ENCODE data around the gene TXNL4A.

TXNL4A gene

DNA sequence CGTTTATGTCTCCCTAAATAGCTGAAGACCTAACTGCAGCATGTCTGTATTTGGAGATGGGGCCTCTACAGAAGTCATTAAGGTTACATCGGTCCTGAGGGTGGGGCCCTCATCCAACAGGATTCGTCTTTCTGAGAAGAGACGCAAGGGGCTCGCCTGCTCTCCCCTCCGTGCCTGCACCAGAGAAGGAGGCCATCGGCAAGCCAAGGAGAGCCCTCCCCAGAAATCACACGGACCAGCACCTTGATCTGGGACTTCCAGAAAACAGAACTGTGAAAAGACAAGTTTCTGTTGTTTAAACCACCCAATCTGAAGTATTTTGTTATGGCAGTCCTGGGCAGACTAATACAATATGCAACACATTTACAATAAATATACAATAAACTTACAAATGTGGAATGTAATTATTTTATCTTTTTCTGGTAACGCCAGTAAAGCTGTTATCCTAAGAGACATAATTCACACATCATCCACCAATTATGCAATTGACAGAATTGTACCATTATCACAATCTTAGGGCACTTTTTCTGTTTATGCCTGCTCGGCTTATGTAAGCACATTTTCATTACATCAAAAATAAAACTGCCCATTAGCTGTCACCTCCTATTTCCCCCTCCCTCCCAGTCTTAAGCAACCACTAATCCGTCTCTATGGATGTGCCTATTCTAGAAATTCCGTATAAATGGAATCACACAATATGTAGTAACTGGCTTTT, 17.8 kb downstream of the TXNL4A start:
- DNase-seq (ENCODE audit: low read depth in 1 of 2, low spot score in 1 of 2), result no peak
- H3K4me3 ChIP-seq (replicated peaks; ENCODE audit: insufficient read depth, low read length), result no peak overlapping the region
- H3K27me3 ChIP-seq (ENCODE audit: insufficient read depth, poor library complexity, severe bottlenecking), result no peaks in the 10 kb centered on the region
- TF ChIP-seq REST (IDR thresholded peaks at IDR 0.05; ENCODE audit: insufficient replicate concordance, low read depth) (no peak), POLR2AphosphoS5 (IDR thresholded peaks at IDR 0.05; ENCODE audit: low read depth) (no peak), CTCF (IDR thresholded peaks at IDR 0.05; ENCODE audit: insufficient read depth, low read length) (no peak), SPI1 (IDR thresholded peaks at IDR 0.05; ENCODE audit: borderline replicate concordance, low read depth) (no peak), GABPA (IDR thresholded peaks at IDR 0.05; ENCODE audit: low read depth) (no peak)
- no peak overlapping the region for H3K27ac ChIP-seq (replicated peaks)

DNA sequence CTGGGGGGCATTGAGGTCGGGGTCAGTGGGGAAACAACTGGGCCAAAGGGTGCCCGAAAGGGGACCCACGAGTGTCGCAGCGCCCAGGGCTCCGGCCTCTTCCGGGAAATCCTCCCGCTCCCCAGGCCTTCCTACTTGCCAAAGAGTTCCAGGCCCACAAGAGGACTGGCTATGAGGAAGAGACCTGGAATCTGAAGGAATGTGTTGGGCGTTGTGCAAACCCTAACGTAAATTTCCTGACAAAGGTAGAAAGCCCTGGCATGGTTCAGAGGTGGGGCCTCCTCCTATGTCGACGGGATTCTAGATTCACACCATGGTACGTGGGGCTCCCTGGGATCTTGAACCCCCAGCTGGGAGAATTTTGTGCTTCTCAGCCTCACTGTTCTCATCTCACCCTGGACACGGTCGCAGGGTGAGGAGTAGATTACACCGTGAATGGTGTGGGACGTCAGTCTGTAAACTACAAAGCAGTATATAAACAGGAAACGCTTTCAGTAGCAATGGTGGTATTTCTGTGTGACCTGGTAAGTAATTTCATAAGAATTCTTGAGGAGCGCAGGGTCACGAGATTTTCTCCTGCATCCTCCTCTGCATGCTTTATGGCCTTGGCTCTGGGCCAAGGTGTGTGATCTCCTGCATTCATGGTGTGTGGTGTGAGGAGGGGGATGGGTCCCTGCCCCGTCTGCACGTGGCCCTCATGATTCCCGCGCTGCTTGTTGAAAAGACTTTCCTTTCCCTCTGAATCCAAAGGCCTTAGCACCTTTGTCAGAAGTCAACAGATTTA, 23.1 kb downstream of the TXNL4A start:
- TF ChIP-seq GABPA (IDR thresholded peaks at IDR 0.05; ENCODE audit: low read depth) (peak; percentile 77), CTCF (IDR thresholded peaks at IDR 0.05; ENCODE audit: insufficient read depth, low read length) (no peak), POLR2AphosphoS5 (IDR thresholded peaks at IDR 0.05; ENCODE audit: low read depth) (peak; percentile 78), SPI1 (IDR thresholded peaks at IDR 0.05; ENCODE audit: borderline replicate concordance, low read depth) (0 out of 2 replicates have a peak, but pooled peaks have one; percentile 6), REST (IDR thresholded peaks at IDR 0.05; ENCODE audit: insufficient replicate concordance, low read depth) (no peak)
- Histone ChIP-seq H3K4me3 (replicated peaks; ENCODE audit: insufficient read depth, low read length) (peak overlapping the region; percentile 48), H3K27ac (replicated peaks) (peak overlapping the region; percentile 44), H3K27me3 (ENCODE audit: insufficient read depth, poor library complexity, severe bottlenecking) (no peaks in the 10 kb centered on the region)
- DNase-seq (ENCODE audit: low read depth in 1 of 2, low spot score in 1 of 2), result peak; percentile 62 to 68

DNA sequence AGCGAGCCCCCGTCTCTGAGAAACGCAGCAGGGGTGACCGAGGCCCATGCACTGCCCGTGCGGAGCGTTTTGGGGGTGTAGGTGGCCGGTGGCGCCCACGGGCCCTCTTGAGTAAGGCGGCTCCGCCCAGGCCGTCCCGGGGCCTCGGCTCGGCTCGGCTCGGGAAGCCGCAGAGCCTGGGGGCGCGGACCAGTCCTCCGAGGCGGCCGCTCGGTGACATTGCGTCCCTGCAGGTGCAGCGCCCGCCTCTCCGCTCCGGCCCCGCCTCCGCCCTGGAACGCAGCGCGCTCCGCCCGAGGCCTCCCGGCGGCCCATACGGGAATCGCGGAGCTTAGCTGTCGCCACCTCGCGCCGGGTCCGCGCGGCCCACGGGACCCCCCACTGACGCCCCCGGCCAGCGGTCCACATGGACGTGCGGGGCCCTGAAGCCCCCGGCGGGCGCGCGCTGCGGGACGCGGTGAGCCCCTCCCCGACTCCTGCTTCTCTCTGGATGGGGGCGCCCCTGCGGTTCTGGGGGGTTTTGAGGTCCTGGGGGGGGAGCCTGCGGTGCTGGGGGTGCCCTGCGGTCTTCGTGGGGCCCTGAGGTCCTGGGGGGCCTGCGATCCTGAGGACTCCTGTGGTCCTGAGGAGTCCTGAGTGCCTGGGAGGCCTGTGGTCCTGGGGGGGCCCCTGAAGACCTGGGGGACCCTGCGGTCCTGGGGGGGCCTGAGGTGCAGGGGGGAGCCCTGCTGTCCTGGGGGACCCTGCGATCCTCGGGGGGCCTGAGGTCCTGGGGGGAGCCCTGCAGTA, 23.8 kb downstream of the TXNL4A start, which contains the start of gene HSBP1L1:
TSS of gene HSBP1L1 (plus strand) at position 314 of the 789 bp plus-strand sequence. CDS start at position 407, 93 bp downstream.
- Histone ChIP-seq H3K27me3 (ENCODE audit: insufficient read depth, poor library complexity, severe bottlenecking) (no peaks in the 10 kb centered on the region), H3K27ac (replicated peaks) (peak within 1 kb of the TSS; percentile 44), H3K4me3 (replicated peaks; ENCODE audit: insufficient read depth, low read length) (peak within 1 kb of the TSS; percentile 48)
- peak; percentile 30; the same call in 1 of the 2 replicates for TF ChIP-seq POLR2AphosphoS5 (IDR thresholded peaks at IDR 0.05; ENCODE audit: low read depth)
- no peak for TF ChIP-seq CTCF (IDR thresholded peaks at IDR 0.05; ENCODE audit: insufficient read depth, low read length)
- peak in 1 of 2 experiments; percentile 63 for DNase-seq (ENCODE audit: low read depth in 1 of 2, low spot score in 1 of 2)

All from HL-60 (cell line).